ENCODE data around the gene NCAPD3. TPM values are rescaled to one million over a fixed set of nuclear protein-coding genes. Genes with fewer than 3 reads are reported as not detected.

Gene NCAPD3
- total RNA-seq, 1 experiment from 2014 or later, result 63.0 TPM

DNA sequence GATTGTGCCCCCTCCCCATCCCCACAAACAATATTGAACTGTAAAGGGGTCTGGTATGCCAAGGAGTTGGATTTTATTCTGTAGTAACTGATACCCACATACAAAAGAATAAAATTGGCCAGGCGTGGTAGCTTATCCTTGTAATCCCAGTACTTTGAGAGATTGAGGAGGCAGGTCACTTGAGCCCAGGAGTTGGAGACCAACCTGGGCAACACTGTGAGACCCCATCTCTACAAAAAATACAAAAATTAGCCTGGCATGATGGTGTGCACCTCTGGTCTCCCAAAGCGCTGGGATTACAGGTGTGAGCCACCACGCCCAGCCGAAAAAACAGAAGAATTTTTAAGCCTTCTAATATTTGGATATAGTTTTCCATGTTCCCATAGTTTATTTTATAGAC, 48.2 kb upstream of the NCAPD3 start:
- ATAC-seq (no peak), DNase-seq (ENCODE audit: low spot score) (no peak)
- TF ChIP-seq, protein P1, sequence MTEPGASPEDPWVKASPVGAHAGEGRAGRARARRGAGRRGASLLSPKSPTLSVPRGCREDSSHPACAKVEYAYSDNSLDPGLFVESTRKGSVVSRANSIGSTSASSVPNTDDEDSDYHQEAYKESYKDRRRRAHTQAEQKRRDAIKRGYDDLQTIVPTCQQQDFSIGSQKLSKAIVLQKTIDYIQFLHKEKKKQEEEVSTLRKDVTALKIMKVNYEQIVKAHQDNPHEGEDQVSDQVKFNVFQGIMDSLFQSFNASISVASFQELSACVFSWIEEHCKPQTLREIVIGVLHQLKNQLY (CRISPR knock-in tag; IDR thresholded peaks at IDR 0.05), result no peak
- TF ChIP-seq PRDM15 (CRISPR knock-in tag; IDR thresholded peaks at IDR 0.05), result no peak
- peak; percentile 85; the same call in 1 of the 2 replicates for TF ChIP-seq ZNF121 (CRISPR knock-in tag; IDR thresholded peaks at IDR 0.05)
- TF ChIP-seq NFE2L1 (CRISPR knock-in tag; IDR thresholded peaks at IDR 0.05), result no peak
- no peak for TF ChIP-seq GABPB1 (CRISPR knock-in tag; IDR thresholded peaks at IDR 0.05)
- no peak for TF ChIP-seq SMAD3 (CRISPR knock-in tag; IDR thresholded peaks at IDR 0.05; ENCODE audit: borderline replicate concordance)
- TF ChIP-seq ZNF219 (CRISPR knock-in tag; IDR thresholded peaks at IDR 0.05; ENCODE audit: borderline replicate concordance), result no peak
- TF ChIP-seq ZSCAN18 (CRISPR knock-in tag; IDR thresholded peaks at IDR 0.05), result no peak
- Mint-ChIP-seq H3K27me3 (ENCODE audit: low read depth) (no peaks in the 10 kb centered on the region), H3K36me3 (peaks cover 7% of the 10 kb centered on the region; the same call in 1 of the 2 replicates), H3K4me3 (peak overlapping the region; percentile 98), H3K9me3 (no peaks in the 10 kb centered on the region), H3K4me1 (peaks cover 72% of the 10 kb centered on the region), H3K27ac (peak overlapping the region; percentile 99)
- ChIA-PET CTCF (interaction anchor here (1.3 to 3.6 kb wide), 4 partner anchors 9 to 88 kb away, joined by 4 to 46 read pairs (median 4); partner anchors contain the start of genes ACAD8, THYN1 and VPS26B), POLR2A (no interaction called here)

DNA sequence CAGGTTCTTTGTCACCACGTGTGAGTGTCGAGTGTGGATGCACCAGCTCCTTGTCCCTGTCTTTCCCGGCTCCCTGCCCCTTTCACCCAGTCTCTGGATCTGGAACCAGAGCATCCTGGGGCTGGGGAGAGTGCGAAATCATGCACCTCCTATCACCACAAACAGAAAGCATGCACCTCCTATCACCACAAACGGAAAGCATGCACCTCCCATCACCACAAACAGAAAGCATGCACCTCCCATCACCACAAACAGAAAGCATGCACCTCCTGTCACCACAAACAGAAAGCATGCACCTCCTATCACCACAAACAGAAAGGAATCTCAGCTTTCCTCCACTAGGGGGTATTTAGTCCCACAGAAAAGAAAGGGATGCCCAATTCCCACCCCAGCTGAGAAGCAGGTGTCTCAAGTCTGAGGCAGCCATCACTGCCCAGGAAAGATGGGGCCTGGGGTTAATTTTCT, 46.5 kb upstream of the NCAPD3 start:
- ChIA-PET CTCF (interaction anchor here (0.9 to 1.6 kb wide), 3 partner anchors 9 to 72 kb away, joined by 3 to 12 read pairs (median 4); no protein-coding TSS in a partner anchor), POLR2A (no interaction called here)
- no peaks in the 10 kb centered on the region for H3K9me3 Mint-ChIP-seq
- DNase-seq (ENCODE audit: low spot score), result no peak
- peaks cover 8% of the 10 kb centered on the region; the same call in 1 of the 2 replicates for H3K36me3 Mint-ChIP-seq
- H3K27ac Mint-ChIP-seq, result 0 out of 2 replicates have a peak overlapping the region, but pooled peaks have one; percentile 4
- no peaks in the 10 kb centered on the region for H3K27me3 Mint-ChIP-seq (ENCODE audit: low read depth)
- no peak overlapping the region for H3K4me3 Mint-ChIP-seq
- peak; percentile 4; the same call in 1 of the 2 replicates for ATAC-seq
- H3K4me1 Mint-ChIP-seq, result peaks cover 89% of the 10 kb centered on the region
- TF ChIP-seq CTCF (IDR thresholded peaks at IDR 0.05) (peak; percentile 34; the same call in 1 of the 2 replicates), ZNF416 (CRISPR knock-in tag; IDR thresholded peaks at IDR 0.05) (no peak)

- no peak for TF ChIP-seq RORB (CRISPR knock-in tag; IDR thresholded peaks at IDR 0.05)
- TF ChIP-seq CREM (CRISPR knock-in tag; IDR thresholded peaks at IDR 0.05), result no peak
- TF ChIP-seq ATF3 (CRISPR knock-in tag; conservative IDR thresholded peaks at IDR 0.05), result no peak
- TF ChIP-seq MYBL2 (CRISPR knock-in tag; IDR thresholded peaks at IDR 0.05), result no peak
- no peak for TF ChIP-seq PREB (CRISPR knock-in tag; IDR thresholded peaks at IDR 0.05; ENCODE audit: borderline replicate concordance)
- TF ChIP-seq, protein P2, sequence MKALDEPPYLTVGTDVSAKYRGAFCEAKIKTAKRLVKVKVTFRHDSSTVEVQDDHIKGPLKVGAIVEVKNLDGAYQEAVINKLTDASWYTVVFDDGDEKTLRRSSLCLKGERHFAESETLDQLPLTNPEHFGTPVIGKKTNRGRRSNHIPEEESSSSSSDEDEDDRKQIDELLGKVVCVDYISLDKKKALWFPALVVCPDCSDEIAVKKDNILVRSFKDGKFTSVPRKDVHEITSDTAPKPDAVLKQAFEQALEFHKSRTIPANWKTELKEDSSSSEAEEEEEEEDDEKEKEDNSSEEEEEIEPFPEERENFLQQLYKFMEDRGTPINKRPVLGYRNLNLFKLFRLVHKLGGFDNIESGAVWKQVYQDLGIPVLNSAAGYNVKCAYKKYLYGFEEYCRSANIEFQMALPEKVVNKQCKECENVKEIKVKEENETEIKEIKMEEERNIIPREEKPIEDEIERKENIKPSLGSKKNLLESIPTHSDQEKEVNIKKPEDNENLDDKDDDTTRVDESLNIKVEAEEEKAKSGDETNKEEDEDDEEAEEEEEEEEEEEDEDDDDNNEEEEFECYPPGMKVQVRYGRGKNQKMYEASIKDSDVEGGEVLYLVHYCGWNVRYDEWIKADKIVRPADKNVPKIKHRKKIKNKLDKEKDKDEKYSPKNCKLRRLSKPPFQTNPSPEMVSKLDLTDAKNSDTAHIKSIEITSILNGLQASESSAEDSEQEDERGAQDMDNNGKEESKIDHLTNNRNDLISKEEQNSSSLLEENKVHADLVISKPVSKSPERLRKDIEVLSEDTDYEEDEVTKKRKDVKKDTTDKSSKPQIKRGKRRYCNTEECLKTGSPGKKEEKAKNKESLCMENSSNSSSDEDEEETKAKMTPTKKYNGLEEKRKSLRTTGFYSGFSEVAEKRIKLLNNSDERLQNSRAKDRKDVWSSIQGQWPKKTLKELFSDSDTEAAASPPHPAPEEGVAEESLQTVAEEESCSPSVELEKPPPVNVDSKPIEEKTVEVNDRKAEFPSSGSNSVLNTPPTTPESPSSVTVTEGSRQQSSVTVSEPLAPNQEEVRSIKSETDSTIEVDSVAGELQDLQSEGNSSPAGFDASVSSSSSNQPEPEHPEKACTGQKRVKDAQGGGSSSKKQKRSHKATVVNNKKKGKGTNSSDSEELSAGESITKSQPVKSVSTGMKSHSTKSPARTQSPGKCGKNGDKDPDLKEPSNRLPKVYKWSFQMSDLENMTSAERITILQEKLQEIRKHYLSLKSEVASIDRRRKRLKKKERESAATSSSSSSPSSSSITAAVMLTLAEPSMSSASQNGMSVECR (CRISPR knock-in tag; IDR thresholded peaks at IDR 0.05; ENCODE audit: borderline replicate concordance), result no peak
- ChIA-PET POLR2A (interaction anchor here (1.2 kb wide), 1 partner anchor 14 kb away, joined by 3 read pairs; the partner anchor contains the start of genes ACAD8 and THYN1), CTCF (interaction anchor here (0.6 to 1.5 kb wide), 2 partner anchors 10 to 14 kb away, joined by 3 read pairs; partner anchors contain the start of gene ACAD8)
- peaks cover 18% of the 10 kb centered on the region for H3K36me3 Mint-ChIP-seq
- no peaks in the 10 kb centered on the region for H3K27me3 Mint-ChIP-seq (ENCODE audit: low read depth)
- no peak for ATAC-seq
- peaks cover 78% of the 10 kb centered on the region for H3K4me1 Mint-ChIP-seq
- no peaks in the 10 kb centered on the region for H3K9me3 Mint-ChIP-seq
- no peak overlapping the region for H3K4me3 Mint-ChIP-seq
- no peak for DNase-seq (ENCODE audit: low spot score)
- peak overlapping the region; percentile 69 for H3K27ac Mint-ChIP-seq
Measured at GRCh38 chr11:134267966-134268365, 44.2 kb upstream of the NCAPD3 start.
